Omental fat pad (tissue), 4 donors: ENCODE data around the gene TMEM145. TPM values are rescaled to one million over a fixed set of nuclear protein-coding genes. Genes with fewer than 3 reads are reported as not detected.

Experiments used
- ATAC-seq: fragments of 150-250 bp; one replicate; pipeline ENCODE4 v1.9.1; 2016; ENCODE audit warnings: mild to moderate bottlenecking, moderate library complexity; ENCODE audit not compliant: low FRiP score
- DNase-seq: peaks from one replicate; pipeline ENCODE4 v3.0.0-alpha.2; 2019; ENCODE audit warnings: low spot score
- CTCF ChIP-seq, 3 donors: fragments of 450-650 bp; IDR thresholded peaks; one replicate each; pipeline ENCODE4 v1.5.1; 2016 to 2017; ENCODE audit warnings: antibody characterized with exemption in 3 of 3, mild to moderate bottlenecking in 3 of 3, moderate library complexity in 2 of 3
- total RNA-seq, 4 donors: library from RNA; depleted of rRNA; stranded (reverse); fragments of >200 nt; gene quantifications; one replicate each; pipeline ENCODE4 v1.1.0, GENCODE V29; 2016

TMEM145 gene
- total RNA-seq, 4 donors from 2014 or later: 0.24 to 1.9 TPM; not detected in 2

DNA sequence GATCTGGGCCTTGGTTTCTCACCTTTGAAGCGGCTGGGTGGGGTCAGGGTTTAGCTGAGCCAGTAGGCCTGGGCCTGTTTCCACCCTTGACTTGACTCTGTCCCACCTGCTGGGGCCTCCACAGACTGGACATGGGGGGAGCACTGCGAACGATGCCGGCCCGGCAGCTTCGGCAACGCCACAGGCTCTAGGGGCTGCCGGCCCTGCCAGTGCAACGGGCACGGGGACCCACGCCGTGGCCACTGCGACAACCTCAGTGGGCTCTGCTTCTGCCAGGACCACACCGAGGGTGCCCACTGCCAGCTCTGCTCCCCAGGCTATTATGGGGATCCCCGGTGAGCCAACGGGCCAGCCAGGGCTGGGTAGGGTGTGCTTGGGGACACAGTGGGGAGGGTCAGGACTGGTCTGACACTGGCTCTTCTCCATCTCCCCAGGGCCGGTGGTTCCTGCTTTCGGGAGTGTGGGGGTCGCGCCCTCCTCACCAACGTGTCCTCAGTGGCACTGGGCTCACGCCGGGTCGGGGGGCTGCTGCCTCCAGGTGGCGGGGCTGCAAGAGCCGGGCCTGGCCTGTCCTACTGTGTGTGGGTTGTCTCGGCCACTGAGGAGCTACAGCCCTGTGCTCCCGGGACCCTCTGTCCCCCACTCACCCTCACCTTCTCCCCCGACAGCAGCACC lies 40.4 kb downstream of the TMEM145 start:
- DNase-seq (no peak), ATAC-seq (no peak)
- TF ChIP-seq CTCF (IDR thresholded peaks at IDR 0.05): no peak

- DNase-seq: no peak
- TF ChIP-seq CTCF (IDR thresholded peaks at IDR 0.05): no peak
- ATAC-seq: no peak
Observed at GRCh38 chr19:42355896-42356295, 42.8 kb downstream of the TMEM145 start.

DNA sequence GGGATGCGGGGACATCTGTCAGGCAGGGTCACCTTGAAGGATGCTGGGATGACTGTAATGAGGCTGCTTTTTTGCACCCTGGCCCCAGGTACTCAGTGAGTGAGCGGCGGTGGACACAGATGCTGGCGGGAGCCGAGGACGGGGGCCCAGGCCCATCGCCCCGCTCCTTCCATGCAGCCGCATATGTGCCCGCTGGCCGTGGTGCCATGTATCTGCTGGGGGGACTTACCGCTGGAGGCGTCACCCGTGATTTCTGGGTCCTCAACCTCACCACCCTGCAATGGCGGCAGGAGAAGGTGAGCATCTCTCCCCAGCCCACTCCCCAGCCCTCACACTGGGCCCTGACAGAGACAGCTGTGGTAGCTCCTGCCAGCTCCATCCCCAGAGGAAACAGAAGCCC lies 43.6 kb downstream of the TMEM145 start:
- no peak for DNase-seq
- ATAC-seq: no peak

DNA sequence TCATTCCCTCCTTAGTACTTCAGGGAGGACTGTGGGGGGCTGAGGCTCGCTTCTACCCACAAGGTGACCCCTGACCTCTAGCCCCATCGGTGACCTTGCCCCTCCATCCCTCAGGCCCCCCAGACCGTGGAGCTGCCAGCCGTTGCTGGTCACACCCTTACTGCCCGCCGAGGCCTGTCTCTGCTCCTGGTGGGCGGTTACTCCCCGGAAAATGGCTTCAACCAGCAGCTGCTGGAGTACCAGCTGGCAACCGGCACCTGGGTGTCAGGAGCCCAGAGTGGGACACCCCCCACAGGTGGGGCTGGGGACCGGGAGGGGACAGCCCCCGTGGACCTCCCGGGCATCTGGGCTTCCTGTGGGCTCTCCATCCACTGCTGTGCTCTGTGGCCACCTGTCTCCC lies 44.2 kb downstream of the TMEM145 start:
- ATAC-seq: no peak
- no peak for DNase-seq
- TF ChIP-seq CTCF (IDR thresholded peaks at IDR 0.05): no peak

More for the DNA sequence above, 43.6 kb downstream of the TMEM145 start:
- no peak for TF ChIP-seq CTCF (IDR thresholded peaks at IDR 0.05)

- TF ChIP-seq CTCF (IDR thresholded peaks at IDR 0.05): no peak
- DNase-seq (no peak), ATAC-seq (no peak)
Observed at GRCh38 chr19:42360787-42361544, 47.9 kb downstream of the TMEM145 start.

- no peak for DNase-seq
- no peak for TF ChIP-seq CTCF (IDR thresholded peaks at IDR 0.05)
- ATAC-seq: no peak
Observed at GRCh38 chr19:42361545-42361910, 48.4 kb downstream of the TMEM145 start.

GRCh38 chr19:42362342-42362741 lies 49.2 kb downstream of the TMEM145 start:
- TF ChIP-seq CTCF (IDR thresholded peaks at IDR 0.05): no peak
- DNase-seq (no peak), ATAC-seq (no peak)
